Ovary (tissue), 9 donors: Measurements from ENCODE around the gene RCSD1. TPM values are rescaled to one million over a fixed set of nuclear protein-coding genes. Genes with fewer than 3 reads are reported as not detected.

ENCODE experiments used
- DNase-seq, 5 donors: peaks; one replicate each; pipeline ENCODE4 v3.0.0-alpha.2; 2019 to 2020
- H3K27ac ChIP-seq, 2 donors: fragments of 200-600 bp; one replicate each; pipeline versions ENCODE4 v1.5.1 to v1.8.0; 2019 to 2022
- H3K27me3 ChIP-seq: fragments of 200-600 bp; one replicate; pipeline ENCODE4 v1.8.0; 2022
- H3K36me3 ChIP-seq: fragments of 200-600 bp; sonication (generic); one replicate; pipeline ENCODE4 v1.5.1; 2019
- H3K4me1 ChIP-seq: one replicate; pipeline ENCODE4 v1.8.1; 2013; ENCODE audit warnings: mild to moderate bottlenecking, moderate library complexity; ENCODE audit not compliant: insufficient read depth
- H3K4me3 ChIP-seq: fragments of 200-600 bp; sonication (generic); one replicate; pipeline ENCODE4 v1.5.1; 2017
- H3K9me3 ChIP-seq, 2 donors: fragments of 200-600 bp in 1 of 2; sonication (generic) in 1 of 2; one replicate each; pipeline versions ENCODE4 v1.5.1 to v1.8.1; 2013 to 2019; ENCODE audit warnings: mild to moderate bottlenecking in 1 of 2, moderate library complexity in 1 of 2
- EP300 ChIP-seq: sonication (generic); formaldehyde crosslinking; IDR thresholded peaks from one replicate; pipeline ENCODE4 v1.6.1; 2017; ENCODE audit warnings: antibody characterized with exemption
- POLR2A ChIP-seq: fragments of 450-650 bp; IDR thresholded peaks from one replicate; pipeline ENCODE4 v1.6.1; 2017; ENCODE audit warnings: antibody characterized with exemption, mild to moderate bottlenecking, moderate library complexity
- WGBS, 3 donors: extraction: QIAGEN DNeasy Blood & Tissue Kit in 1 of 3; methylation state at CpG; one replicate each; pipeline versions ENCODE4 v1.1.5 to v1.1.7; 2013 to 2017; 5-methylcytosine and 5-hydroxymethylcytosine counted together
- intact Hi-C, 4 donors: fragments of 100-400 bp; cut with DNase I; formaldehyde crosslinking; loops; one replicate each; pipeline versions ENCODE4 v1.11.0 to v1.15.1; 2022 to 2023
- polyA plus RNA-seq, 2 donors: library from polyadenylated mRNA; stranded (reverse); fragments of 200-250 nt in 1 of 2; fragments of 350-450 nt in 1 of 2; fragmentation: Illumina TruSeq in 1 of 2; extraction: RNeasy Lipid Tissue Mini Kit (QIAGEN cat#74804) in 1 of 2; gene quantifications; one replicate each; pipeline ENCODE4 v1.2.3, GENCODE V29; 2013 to 2014
- total RNA-seq, 7 donors: library from RNA; depleted of rRNA in 2 of 7; stranded (reverse); fragments of >200 nt in 2 of 7; fragmentation: NEBNext Ultra II Directional in 3 of 7; extraction: Animal tissue kit (Norgen Biotek cat#: 25700) in 3 of 7; gene quantifications; one replicate each; pipeline versions ENCODE4 v1.1.0 to v1.2.4, GENCODE V29; 2016 to 2023
- TF ChIP-seq, protein P1 (sequence below), 3 donors: fragments of 450-650 bp in 2 of 3; fragments of 200-600 bp in 1 of 3; IDR thresholded peaks; one replicate each; pipeline versions ENCODE4 v1.5.1 to v1.8.0; 2016 to 2022; ENCODE audit warnings: antibody characterized with exemption in 3 of 3, mild to moderate bottlenecking in 1 of 3
- donor health status: DM: no; HTN: no; CAD: no; lungs with moderate emphysema.
- donor health status: DM: no; HTN: no; CAD: no.
- donor health status: Bipolar disorder and iron deficiency.
- donor health status: DM: yes; HTN: yes; CAD: no.
- donor health status: DM: no; HTN: no; CAD: no.
- donor health status: DM: yes; HTN: yes; CAD: no.

Gene RCSD1
- total and polyA plus RNA-seq, 9 donors, result 2.1 to 10.9 (median 3.2) TPM

DNA sequence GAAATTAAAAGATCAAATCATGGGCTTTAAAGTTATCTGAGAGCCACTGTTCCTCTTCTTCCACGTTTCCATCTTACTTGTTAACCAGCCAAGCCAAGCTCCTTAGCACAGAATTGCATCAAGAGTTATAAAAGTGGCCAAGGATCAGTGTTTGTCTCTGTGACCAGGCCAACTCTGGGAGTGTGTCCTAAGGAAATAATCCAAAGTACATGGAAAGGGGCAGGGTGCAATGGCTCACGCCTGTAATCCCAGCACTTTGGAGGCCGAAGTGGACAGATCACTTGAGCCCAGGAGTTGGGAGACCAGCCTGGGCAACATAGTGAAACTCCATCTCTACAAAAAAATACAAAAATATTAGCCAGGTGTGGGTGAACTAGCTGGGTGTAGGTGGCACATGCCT, 81.8 kb downstream of the RCSD1 start:
- no peaks in the 10 kb centered on the region for H3K27me3 ChIP-seq
- no peaks in the 10 kb centered on the region for H3K9me3 ChIP-seq
- intact Hi-C loops, result loop anchor here in 2 of 4 donors (5.0 to 10.0 kb wide), 3 partner anchors 91 to 373 kb away; partner anchors contain the start of genes DCAF6 (in 1 of the 2) and MPC2 (in 1 of the 2)
- no peaks in the 10 kb centered on the region for H3K36me3 ChIP-seq
- no peak overlapping the region for H3K27ac ChIP-seq
- DNase-seq, result no peak
- WGBS, 3 donors, result 76 to 80% (median 77%) methylated on average over 3 of the region's 3 CpGs
- no peaks in the 10 kb centered on the region for H3K4me1 ChIP-seq
- no peak for TF ChIP-seq POLR2A
- TF ChIP-seq EP300, result no peak
- TF ChIP-seq, protein P1, sequence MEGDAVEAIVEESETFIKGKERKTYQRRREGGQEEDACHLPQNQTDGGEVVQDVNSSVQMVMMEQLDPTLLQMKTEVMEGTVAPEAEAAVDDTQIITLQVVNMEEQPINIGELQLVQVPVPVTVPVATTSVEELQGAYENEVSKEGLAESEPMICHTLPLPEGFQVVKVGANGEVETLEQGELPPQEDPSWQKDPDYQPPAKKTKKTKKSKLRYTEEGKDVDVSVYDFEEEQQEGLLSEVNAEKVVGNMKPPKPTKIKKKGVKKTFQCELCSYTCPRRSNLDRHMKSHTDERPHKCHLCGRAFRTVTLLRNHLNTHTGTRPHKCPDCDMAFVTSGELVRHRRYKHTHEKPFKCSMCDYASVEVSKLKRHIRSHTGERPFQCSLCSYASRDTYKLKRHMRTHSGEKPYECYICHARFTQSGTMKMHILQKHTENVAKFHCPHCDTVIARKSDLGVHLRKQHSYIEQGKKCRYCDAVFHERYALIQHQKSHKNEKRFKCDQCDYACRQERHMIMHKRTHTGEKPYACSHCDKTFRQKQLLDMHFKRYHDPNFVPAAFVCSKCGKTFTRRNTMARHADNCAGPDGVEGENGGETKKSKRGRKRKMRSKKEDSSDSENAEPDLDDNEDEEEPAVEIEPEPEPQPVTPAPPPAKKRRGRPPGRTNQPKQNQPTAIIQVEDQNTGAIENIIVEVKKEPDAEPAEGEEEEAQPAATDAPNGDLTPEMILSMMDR (IDR thresholded peaks at IDR 0.05), result no peak
- no peak overlapping the region for H3K4me3 ChIP-seq

DNA sequence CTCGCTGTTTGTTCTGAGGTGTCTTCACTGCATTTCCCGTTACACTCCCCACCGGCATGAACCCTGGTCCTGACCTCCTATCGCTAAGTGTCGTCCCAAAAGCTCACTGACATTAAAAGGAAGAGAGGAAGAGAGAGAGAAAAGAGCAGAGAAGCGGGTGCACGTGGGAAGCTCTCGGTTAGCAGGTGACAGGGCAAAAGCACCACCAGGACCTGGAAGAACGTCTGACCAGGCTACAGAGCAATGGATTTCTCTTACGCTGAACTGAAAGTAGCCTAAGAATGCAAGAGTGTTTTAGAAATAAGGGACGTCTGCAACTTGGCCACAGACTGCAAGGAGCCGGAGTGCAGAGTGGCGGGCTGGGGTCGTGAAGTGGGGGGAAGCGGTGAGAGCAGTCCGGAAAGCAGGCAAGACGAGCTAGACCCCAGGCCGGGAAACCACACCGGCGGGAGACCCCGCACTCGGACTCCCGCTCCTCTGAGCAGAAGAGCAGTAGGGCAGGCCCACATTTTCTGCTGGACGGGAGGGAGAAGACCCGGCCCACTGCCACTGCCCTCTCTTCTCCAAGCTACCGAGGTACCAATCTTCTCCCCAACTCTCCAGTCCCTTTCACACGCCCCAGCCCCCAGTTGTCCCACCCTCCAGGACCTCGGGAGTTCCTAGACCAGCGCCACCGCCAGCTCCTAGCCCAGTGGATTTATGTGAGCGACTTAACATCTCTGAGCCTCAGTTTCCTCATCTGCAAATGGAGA, 83.5 kb downstream of the RCSD1 start:
- H3K4me3 ChIP-seq, result peak overlapping the region; percentile 76
- intact Hi-C loops, result loop anchor here in 2 of 4 donors (5.0 to 10.0 kb wide), 3 partner anchors 89 to 371 kb away; partner anchors contain the start of genes DCAF6 (in 1 of the 2) and MPC2 (in 1 of the 2)
- TF ChIP-seq POLR2A, result no peak
- no peak for TF ChIP-seq EP300
- TF ChIP-seq, protein P1 (IDR thresholded peaks at IDR 0.05), result no peak
- no peaks in the 10 kb centered on the region for H3K9me3 ChIP-seq
- 3 to 7% (median 4%) methylated on average over 31 of the region's 31 CpGs for WGBS, 3 donors
- H3K4me1 ChIP-seq, result no peaks in the 10 kb centered on the region
- H3K27me3 ChIP-seq, result no peaks in the 10 kb centered on the region
- peak overlapping the region in 1 of 2 donors; percentile 77 for H3K27ac ChIP-seq
- H3K36me3 ChIP-seq, result no peaks in the 10 kb centered on the region
- DNase-seq, result peak; percentile 23 to 59 (median 49)

DNA sequence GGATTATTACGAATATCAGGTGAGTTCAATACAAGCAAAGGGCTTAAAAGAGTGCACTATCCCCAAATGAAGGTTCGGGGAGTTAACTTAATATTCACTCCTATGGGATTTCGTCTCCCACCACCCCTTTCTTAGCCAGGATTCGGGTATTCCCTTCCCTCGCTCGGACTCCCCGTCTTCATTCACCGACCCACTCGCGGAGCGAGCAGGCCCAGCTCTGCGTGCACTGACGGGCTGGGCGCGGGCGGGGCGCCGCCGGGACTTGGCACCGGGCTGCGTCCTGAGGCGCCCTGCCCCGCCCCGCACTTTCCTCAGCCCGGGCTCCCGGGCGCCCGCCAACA, 84.0 kb downstream of the RCSD1 start:
- no peaks in the 10 kb centered on the region for H3K9me3 ChIP-seq
- intact Hi-C loops, result loop anchor here in 2 of 4 donors (5.0 to 10.0 kb wide), 3 partner anchors 88 to 371 kb away; partner anchors contain the start of genes DCAF6 (in 1 of the 2) and MPC2 (in 1 of the 2)
- 0% methylated on average over 26 to 28 of the region's 28 CpGs for WGBS, 3 donors
- TF ChIP-seq EP300 (no peak), POLR2A (no peak)
- TF ChIP-seq, protein P1 (IDR thresholded peaks at IDR 0.05), result no peak
- DNase-seq, result peak in 3 of 5 donors; percentile 85 to 89 (median 86)
- H3K27me3 ChIP-seq, result no peaks in the 10 kb centered on the region
- H3K4me3 ChIP-seq, result peak overlapping the region; percentile 76
- H3K27ac ChIP-seq, result peak overlapping the region; percentile 75 to 77
- H3K36me3 ChIP-seq, result no peaks in the 10 kb centered on the region
- H3K4me1 ChIP-seq, result no peaks in the 10 kb centered on the region

DNA sequence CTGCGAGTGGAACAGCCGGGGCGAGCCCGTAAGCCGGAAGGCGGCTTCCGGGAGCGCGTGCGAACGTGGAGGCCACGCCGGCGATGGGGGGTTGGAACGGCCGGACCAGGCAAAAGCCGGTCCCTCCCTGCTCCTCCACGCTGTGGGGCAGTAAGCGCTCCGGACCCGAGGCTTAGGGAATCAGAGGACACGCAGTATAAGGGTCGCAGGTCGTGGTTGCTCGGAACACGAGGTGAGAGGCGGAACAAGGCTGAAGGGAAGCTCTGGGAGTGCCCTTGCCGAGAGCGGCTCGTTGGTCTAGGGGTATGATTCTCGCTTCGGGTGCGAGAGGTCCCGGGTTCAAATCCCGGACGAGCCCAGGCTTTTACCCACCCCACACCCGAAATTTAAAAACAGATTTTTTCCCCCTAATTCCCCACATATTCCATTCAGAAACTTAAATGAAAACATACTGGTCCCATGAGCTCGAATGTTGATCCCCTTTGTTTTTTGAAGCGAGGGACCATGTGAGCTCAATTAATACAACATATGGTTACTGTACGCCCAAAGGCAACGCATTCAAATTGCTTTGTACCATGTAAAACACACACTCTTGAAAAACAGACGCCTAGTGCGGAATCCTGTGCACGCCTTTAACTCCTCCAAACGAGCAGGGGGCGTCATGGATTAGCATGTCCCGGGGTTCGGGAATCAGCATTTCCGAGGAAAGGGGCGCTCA, 84.6 kb downstream of the RCSD1 start:
- Histone ChIP-seq H3K36me3 (no peaks in the 10 kb centered on the region), H3K27ac (peak overlapping the region; percentile 75 to 77), H3K9me3 (no peaks in the 10 kb centered on the region), H3K4me1 (no peaks in the 10 kb centered on the region), H3K4me3 (peak overlapping the region; percentile 76), H3K27me3 (no peaks in the 10 kb centered on the region)
- TF ChIP-seq, protein P1 (IDR thresholded peaks at IDR 0.05), result peak in 1 of 3 donors; percentile 25
- TF ChIP-seq POLR2A (peak; percentile 16), EP300 (peak; percentile 23)
- 0% methylated on average over 48 to 50 of the region's 50 CpGs for WGBS, 3 donors
- intact Hi-C loops, result loop anchor here in 3 of 4 donors (5.0 to 10.0 kb wide), 3 partner anchors 88 to 370 kb away; partner anchors contain the start of genes DCAF6 (in 2 of the 3) and MPC2 (in 2 of the 3)
- DNase-seq, result peak; percentile 93 to 96 (median 96)
